Sigmoid colon (tissue), 7 donors: ENCODE measurements around the gene CD300E. TPM values are rescaled to one million over a fixed set of nuclear protein-coding genes. Genes with fewer than 3 reads are reported as not detected.

Source experiments
- DNase-seq: peaks from one replicate; pipeline ENCODE4 v3.0.0-alpha.2; 2019
- H3K27ac ChIP-seq, 4 donors: fragments of 200-600 bp; sonication (generic); one replicate each; pipeline ENCODE4 v1.5.1; 2016 to 2019; ENCODE audit warnings: mild to moderate bottlenecking in 1 of 4
- H3K27me3 ChIP-seq, 3 donors: fragments of 200-600 bp; sonication (generic); one replicate each; pipeline ENCODE4 v1.5.1; 2019; ENCODE audit warnings: mild to moderate bottlenecking in 1 of 3
- H3K36me3 ChIP-seq, 4 donors: fragments of 200-600 bp; sonication (generic); one replicate each; pipeline ENCODE4 v1.5.1; 2016 to 2019
- H3K4me1 ChIP-seq, 4 donors: fragments of 200-600 bp; sonication (generic); one replicate each; pipeline ENCODE4 v1.5.1; 2017 to 2019
- H3K4me3 ChIP-seq, 4 donors: fragments of 200-600 bp; sonication (generic); one replicate each; pipeline ENCODE4 v1.5.1; 2017 to 2019; ENCODE audit warnings: mild to moderate bottlenecking in 2 of 4, moderate library complexity in 1 of 4
- H3K9me3 ChIP-seq, 4 donors: fragments of 200-600 bp in 3 of 4; sonication (generic) in 3 of 4; one replicate each; pipeline versions ENCODE4 v1.5.1 to v1.6.1; 2013 to 2019
- EP300 ChIP-seq, 4 donors: sonication (generic); formaldehyde crosslinking; IDR thresholded peaks; one replicate each; pipeline ENCODE4 v1.6.1; 2017; ENCODE audit warnings: antibody characterized with exemption in 4 of 4
- POLR2A ChIP-seq, 2 donors: fragments of 450-650 bp; IDR thresholded peaks; one replicate each; pipeline ENCODE4 v1.6.1; 2016; ENCODE audit warnings: antibody characterized with exemption in 2 of 2, mild to moderate bottlenecking in 2 of 2, moderate library complexity in 2 of 2
- POLR2AphosphoS5 ChIP-seq, 4 donors: sonication (generic); formaldehyde crosslinking; IDR thresholded peaks; one replicate each; pipeline ENCODE4 v1.6.1; 2017; ENCODE audit warnings: antibody characterized with exemption in 4 of 4
- WGBS, 2 donors: extraction: QIAGEN DNeasy Blood & Tissue Kit; methylation state at CpG; one replicate each; pipeline ENCODE4 v1.1.7; 2013; 5-methylcytosine and 5-hydroxymethylcytosine counted together
- intact Hi-C: fragments of 100-400 bp; cut with DNase I; formaldehyde crosslinking; loops from one replicate; pipeline ENCODE4 v1.15.1; 2023
- polyA plus RNA-seq, 3 donors: library from polyadenylated mRNA; stranded (reverse); fragments of 200-250 nt; gene quantifications; one replicate each; pipeline ENCODE4 v1.2.3, GENCODE V29; 2013
- total RNA-seq, 4 donors: library from RNA; depleted of rRNA; stranded (reverse); fragments of >200 nt; gene quantifications; one replicate each; pipeline ENCODE4 v1.1.0, GENCODE V29; 2016
- TF ChIP-seq, protein P1 (sequence below), 4 experiments: fragments of 450-650 bp in 3 of 4; fragments of 200-600 bp in 1 of 4; IDR thresholded peaks; one replicate each; pipeline ENCODE4 v1.5.1; 2016 to 2019; ENCODE audit warnings: antibody characterized with exemption in 4 of 4, mild to moderate bottlenecking in 3 of 4, moderate library complexity in 2 of 4
- donor health status: healthy with polysubstance abuse.
- donor health status: Bipolar disorder and iron deficiency.
- donor health status: healthy.

The CD300E gene
- total and polyA plus RNA-seq, 7 donors, result under 0.01 to 2.4 (median 0.69) TPM; not detected in 1

DNA sequence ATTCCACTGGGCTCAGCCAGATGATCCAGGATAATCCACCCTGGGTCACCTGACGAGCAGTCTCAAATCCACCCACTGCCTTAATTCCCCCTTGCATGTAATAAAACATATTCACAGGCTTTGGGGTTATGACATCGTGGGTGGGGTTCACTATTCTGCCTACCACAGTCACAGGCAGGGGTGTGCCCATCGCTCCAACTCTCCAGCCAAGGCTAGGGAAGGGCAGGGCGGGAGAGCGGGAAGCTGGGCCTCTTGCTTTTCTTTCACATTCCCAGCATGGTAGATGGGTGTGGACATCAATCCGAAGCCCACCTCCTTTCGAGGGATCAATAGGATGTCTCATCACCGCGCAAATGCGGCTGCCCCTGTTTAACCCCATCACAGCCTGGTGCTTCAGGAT, 18.8 kb downstream of the CD300E start:
- no peaks in the 10 kb centered on the region for H3K36me3 ChIP-seq
- peak overlapping the region; percentile 59 to 84 (median 76) for H3K27ac ChIP-seq
- no peak for TF ChIP-seq POLR2A (IDR thresholded peaks at IDR 0.05)
- no peaks in the 10 kb centered on the region for H3K27me3 ChIP-seq
- H3K9me3 ChIP-seq, result no peaks in the 10 kb centered on the region
- DNase-seq, result no peak
- H3K4me1 ChIP-seq, result peaks cover 0 to 17% (median 14%) of the 10 kb centered on the region in 4 donors
- WGBS, 2 donors, result 58 to 74% methylated on average over 10 of the region's 10 CpGs
- no peak overlapping the region for H3K4me3 ChIP-seq
- intact Hi-C loops, result loop anchor here (10.0 kb wide), 1 partner anchor 220 kb away; no protein-coding TSS in a partner anchor

DNA sequence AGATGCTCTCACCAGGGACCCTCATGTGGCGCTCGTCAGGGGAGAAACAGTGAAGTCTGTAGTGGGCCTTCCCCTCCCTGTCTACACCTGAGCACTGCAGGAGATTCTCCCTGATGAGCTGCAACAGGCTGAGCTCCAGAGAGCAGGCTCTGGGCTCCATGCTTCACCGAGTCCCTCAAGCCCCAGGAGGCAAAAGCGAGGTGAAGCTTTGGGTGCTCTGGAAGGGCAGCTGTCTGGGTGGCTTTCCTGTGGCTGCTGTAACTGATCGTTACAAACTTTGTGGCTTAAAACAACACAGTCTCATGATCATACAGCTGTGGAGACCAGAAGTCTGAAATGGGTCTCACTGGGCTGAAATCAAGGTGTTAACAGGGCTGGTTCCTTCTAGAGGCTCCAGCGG, 19.3 kb downstream of the CD300E start:
- intact Hi-C loops, result loop anchor here (10.0 kb wide), 1 partner anchor 219 kb away; no protein-coding TSS in a partner anchor
- 68 to 84% methylated on average over 6 of the region's 6 CpGs for WGBS, 2 donors
- TF ChIP-seq, protein P1, sequence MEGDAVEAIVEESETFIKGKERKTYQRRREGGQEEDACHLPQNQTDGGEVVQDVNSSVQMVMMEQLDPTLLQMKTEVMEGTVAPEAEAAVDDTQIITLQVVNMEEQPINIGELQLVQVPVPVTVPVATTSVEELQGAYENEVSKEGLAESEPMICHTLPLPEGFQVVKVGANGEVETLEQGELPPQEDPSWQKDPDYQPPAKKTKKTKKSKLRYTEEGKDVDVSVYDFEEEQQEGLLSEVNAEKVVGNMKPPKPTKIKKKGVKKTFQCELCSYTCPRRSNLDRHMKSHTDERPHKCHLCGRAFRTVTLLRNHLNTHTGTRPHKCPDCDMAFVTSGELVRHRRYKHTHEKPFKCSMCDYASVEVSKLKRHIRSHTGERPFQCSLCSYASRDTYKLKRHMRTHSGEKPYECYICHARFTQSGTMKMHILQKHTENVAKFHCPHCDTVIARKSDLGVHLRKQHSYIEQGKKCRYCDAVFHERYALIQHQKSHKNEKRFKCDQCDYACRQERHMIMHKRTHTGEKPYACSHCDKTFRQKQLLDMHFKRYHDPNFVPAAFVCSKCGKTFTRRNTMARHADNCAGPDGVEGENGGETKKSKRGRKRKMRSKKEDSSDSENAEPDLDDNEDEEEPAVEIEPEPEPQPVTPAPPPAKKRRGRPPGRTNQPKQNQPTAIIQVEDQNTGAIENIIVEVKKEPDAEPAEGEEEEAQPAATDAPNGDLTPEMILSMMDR (IDR thresholded peaks at IDR 0.05), result no peak
- TF ChIP-seq POLR2AphosphoS5 (IDR thresholded peaks at IDR 0.05) (no peak), EP300 (IDR thresholded peaks at IDR 0.05) (no peak), POLR2A (IDR thresholded peaks at IDR 0.05) (no peak)
- Histone ChIP-seq H3K9me3 (no peaks in the 10 kb centered on the region), H3K27me3 (no peaks in the 10 kb centered on the region), H3K4me1 (peaks cover 0 to 17% (median 14%) of the 10 kb centered on the region in 4 donors), H3K4me3 (no peak overlapping the region), H3K36me3 (no peaks in the 10 kb centered on the region), H3K27ac (peak overlapping the region in 1 of 4 donors; percentile 84)
- no peak for DNase-seq

DNA sequence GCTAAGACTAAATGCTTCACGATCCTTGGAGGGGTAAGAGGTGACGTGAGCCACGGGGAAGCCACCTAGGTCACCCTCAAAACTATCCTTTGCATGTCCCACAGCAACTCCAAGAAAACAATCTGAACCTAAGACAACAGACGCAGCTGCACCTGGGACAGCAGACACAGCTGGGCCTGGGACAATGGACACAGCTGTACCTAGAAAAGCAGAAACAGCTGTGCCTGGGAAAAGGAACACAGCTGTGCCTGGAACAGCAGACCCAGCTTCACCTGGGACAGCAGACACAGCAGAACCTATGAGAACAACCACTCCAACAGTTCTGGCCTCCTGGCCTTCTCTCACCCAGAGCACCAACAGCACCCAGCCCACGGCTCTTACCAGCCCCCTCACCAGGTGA, 19.8 kb downstream of the CD300E start:
- 69 to 72% methylated on average over 5 of the region's 5 CpGs for WGBS, 2 donors

DNA sequence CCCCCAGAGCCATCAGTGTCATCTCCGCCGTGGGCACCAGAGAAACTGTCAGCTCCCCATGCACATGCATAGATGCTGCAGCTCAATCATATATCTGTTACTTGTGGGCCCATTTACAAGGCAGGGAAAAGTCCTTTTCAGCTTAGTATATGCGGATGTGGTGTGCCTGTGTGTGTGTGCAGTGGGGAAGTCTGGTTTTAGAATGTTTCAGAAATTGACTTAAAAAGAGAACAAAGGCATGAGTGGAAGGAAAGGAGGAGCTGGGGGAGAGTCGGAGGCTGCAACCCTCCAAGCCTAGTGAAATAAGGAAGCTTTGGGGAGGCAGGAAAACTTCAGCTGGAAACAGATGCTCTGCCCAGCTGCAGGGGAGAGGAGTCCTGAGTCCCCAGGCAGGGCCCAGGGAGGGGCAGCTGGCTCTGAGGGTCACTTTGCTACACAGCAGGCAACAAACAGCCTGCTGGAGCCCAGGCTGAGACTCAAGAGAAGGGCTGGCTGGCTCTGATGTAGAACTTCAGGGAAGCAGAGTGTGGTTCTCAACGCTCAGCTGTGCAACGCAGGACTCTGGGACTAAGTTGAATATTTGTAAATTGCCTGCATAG, 20.4 kb downstream of the CD300E start:
- Histone ChIP-seq H3K9me3 (no peaks in the 10 kb centered on the region), H3K4me3 (no peak overlapping the region), H3K36me3 (no peaks in the 10 kb centered on the region), H3K27me3 (no peaks in the 10 kb centered on the region), H3K4me1 (peaks cover 0 to 17% (median 14%) of the 10 kb centered on the region in 4 donors), H3K27ac (no peak overlapping the region)
- DNase-seq, result no peak
- intact Hi-C loops, result loop anchor here (10.0 kb wide), 1 partner anchor 218 kb away; no protein-coding TSS in a partner anchor
- TF ChIP-seq, protein P1 (IDR thresholded peaks at IDR 0.05), result no peak
- TF ChIP-seq POLR2A (IDR thresholded peaks at IDR 0.05) (no peak), EP300 (IDR thresholded peaks at IDR 0.05) (no peak), POLR2AphosphoS5 (IDR thresholded peaks at IDR 0.05) (no peak)
- 54 to 69% methylated on average over 6 of the region's 6 CpGs for WGBS, 2 donors

More for the DNA sequence above, 19.8 kb downstream of the CD300E start:
- intact Hi-C loops, result loop anchor here (10.0 kb wide), 1 partner anchor 219 kb away; no protein-coding TSS in a partner anchor
- Histone ChIP-seq H3K9me3 (no peaks in the 10 kb centered on the region), H3K4me3 (no peak overlapping the region), H3K27me3 (no peaks in the 10 kb centered on the region), H3K36me3 (no peaks in the 10 kb centered on the region), H3K4me1 (peaks cover 0 to 17% (median 14%) of the 10 kb centered on the region in 4 donors), H3K27ac (no peak overlapping the region)
- TF ChIP-seq, protein P1 (IDR thresholded peaks at IDR 0.05), result no peak
- no peak for TF ChIP-seq EP300 (IDR thresholded peaks at IDR 0.05)
- no peak for TF ChIP-seq POLR2A (IDR thresholded peaks at IDR 0.05)
- TF ChIP-seq POLR2AphosphoS5 (IDR thresholded peaks at IDR 0.05), result no peak
- DNase-seq, result no peak

DNA sequence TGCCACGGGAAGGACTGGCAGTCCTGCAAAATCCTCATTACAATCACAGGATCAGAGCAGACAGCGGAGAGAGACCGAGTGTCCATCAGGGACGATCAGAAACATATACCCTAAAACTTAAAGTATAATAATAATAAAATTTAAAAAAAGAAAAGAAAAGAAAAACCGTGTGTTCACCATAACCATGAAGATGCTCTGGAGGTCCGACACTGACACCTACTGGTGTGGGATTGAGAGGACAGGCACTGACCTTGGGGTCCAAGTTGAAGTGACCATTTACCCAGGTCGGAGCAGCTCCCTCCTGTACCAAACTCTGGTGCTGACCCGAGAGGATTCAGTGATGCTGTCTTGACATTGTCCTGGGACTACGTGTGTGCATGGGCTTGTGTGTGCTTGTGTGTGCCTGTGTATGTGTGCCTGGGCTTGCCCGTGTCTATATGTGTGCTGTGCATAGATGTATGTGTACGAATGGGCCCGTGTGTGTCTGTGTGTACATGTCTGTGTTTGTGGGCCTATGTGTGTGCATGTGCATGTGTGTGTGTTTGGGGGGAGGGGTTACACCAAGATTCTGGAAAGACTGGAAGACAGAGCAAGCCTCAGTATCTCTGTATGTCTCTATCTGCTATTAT, 21.5 kb downstream of the CD300E start:
- Histone ChIP-seq H3K4me1 (peaks cover 0 to 17% (median 14%) of the 10 kb centered on the region in 4 donors), H3K9me3 (no peaks in the 10 kb centered on the region), H3K27ac (no peak overlapping the region), H3K27me3 (no peaks in the 10 kb centered on the region), H3K4me3 (no peak overlapping the region), H3K36me3 (no peaks in the 10 kb centered on the region)
- WGBS, 2 donors, result 34 to 55% methylated on average over 12 of the region's 12 CpGs
- TF ChIP-seq POLR2AphosphoS5 (IDR thresholded peaks at IDR 0.05) (no peak), POLR2A (IDR thresholded peaks at IDR 0.05) (no peak), EP300 (IDR thresholded peaks at IDR 0.05) (no peak)
- TF ChIP-seq, protein P1 (IDR thresholded peaks at IDR 0.05), result peak in 3 of 4 experiments; percentile 22 to 51 (median 23)
- DNase-seq, result no peak
- intact Hi-C loops, result loop anchor here (10.0 kb wide), 1 partner anchor 217 kb away; no protein-coding TSS in a partner anchor
